Lower leg skin (tissue), 3 donors: Measurements from ENCODE around the gene CCNI.
"Not testable (repeated sequence)": the region's sequence is repeated elsewhere in the genome, so short reads cannot be mapped to it uniquely, and the experiment has no call there.

Experiments used
- CTCF ChIP-seq, 3 donors: fragments of 450-650 bp; IDR thresholded peaks; one replicate each; pipeline ENCODE4 v1.5.1; 2016; ENCODE audit warnings: antibody characterized with exemption in 3 of 3, mild to moderate bottlenecking in 3 of 3, moderate library complexity in 2 of 3
- POLR2A ChIP-seq, 2 donors: fragments of 450-650 bp; IDR thresholded peaks; one replicate each; pipeline ENCODE4 v1.6.1; 2016 to 2017; ENCODE audit warnings: antibody characterized with exemption in 2 of 2, mild to moderate bottlenecking in 1 of 2, moderate library complexity in 1 of 2

DNA sequence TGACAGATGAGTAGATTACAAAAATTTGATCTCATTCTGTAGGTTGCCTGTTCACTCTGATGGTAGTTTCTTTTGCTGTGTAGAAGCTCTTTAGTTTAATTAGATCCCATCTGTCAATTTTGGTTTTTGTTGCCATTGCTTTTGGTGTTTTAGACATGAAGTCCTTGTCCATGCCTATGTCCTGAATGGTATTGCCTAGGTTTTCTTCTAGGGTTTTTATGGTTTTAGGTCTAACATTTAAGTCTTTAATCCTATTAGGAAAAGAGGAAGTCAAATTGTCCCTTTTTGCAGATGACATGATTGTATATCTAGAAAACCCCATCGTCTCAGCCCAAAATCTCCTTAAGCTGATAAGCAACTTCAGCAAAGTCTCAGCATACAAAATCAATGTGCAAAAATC is 11.2 kb upstream of the CCNI start:
- not testable (repeated sequence) for TF ChIP-seq CTCF, POLR2A (IDR thresholded peaks at IDR 0.05)
